MCF 10A (cell line): ENCODE results near the gene IQCK. TPM values are rescaled to one million over a fixed set of nuclear protein-coding genes. Genes with fewer than 3 reads are reported as not detected.
"Not testable (repeated sequence)": the region's sequence is repeated elsewhere in the genome, so short reads cannot be mapped to it uniquely, and the experiment has no call there.

Experiments
- BruUV-seq: library from RNA; stranded (reverse); fragments of 400-500 nt; replicated peaks from 2 replicates; lab custom pipeline; 2021; lab: Mats Ljungman, UMichigan
- CTCF ChIA-PET: fragments of 300-600 bp; sonication (Branson Sonifier 250); formaldehyde crosslinking; extraction: SDS; loops from one replicate; lab custom pipeline; 2021; ENCODE audit warnings: antibody characterized with exemption, inconsistent platforms; lab: Yijun Ruan, JAX
- POLR2A ChIA-PET: fragments of 300-600, 350-650 bp; sonication (Branson Sonifier 250); formaldehyde crosslinking; extraction: SDS; loops from one replicate; lab custom pipeline; 2020; ENCODE audit warnings: antibody characterized with exemption, inconsistent platforms; lab: Yijun Ruan, JAX
- DNase-seq: peaks from one replicate; pipeline ENCODE4 v3.0.0-alpha.2; 2018; ENCODE audit not compliant: unreplicated experiment
- H3K27ac Mint-ChIP-seq: one replicate; pipeline ENCODE4 v1.8.0; 2022; ENCODE audit warnings: mild to moderate bottlenecking, low read depth, mixed read lengths; ENCODE audit not compliant: unreplicated experiment
- H3K27me3 Mint-ChIP-seq: one replicate; pipeline ENCODE4 v1.8.0; 2022; ENCODE audit warnings: mixed read lengths; ENCODE audit not compliant: insufficient read depth, unreplicated experiment
- H3K36me3 Mint-ChIP-seq: one replicate; pipeline ENCODE4 v1.8.0; 2022; ENCODE audit warnings: mild to moderate bottlenecking, moderate library complexity, mixed read lengths; ENCODE audit not compliant: insufficient read depth, unreplicated experiment
- H3K4me1 Mint-ChIP-seq: one replicate; pipeline ENCODE4 v1.8.0; 2022; ENCODE audit warnings: mixed read lengths; ENCODE audit not compliant: insufficient read depth, unreplicated experiment
- H3K4me3 Mint-ChIP-seq: one replicate; pipeline ENCODE4 v1.8.0; 2022; ENCODE audit warnings: mild to moderate bottlenecking, moderate library complexity, mixed read lengths; ENCODE audit not compliant: unreplicated experiment
- H3K9me3 Mint-ChIP-seq: one replicate; pipeline ENCODE4 v1.8.0; 2022; ENCODE audit warnings: mixed read lengths; ENCODE audit not compliant: unreplicated experiment
- intact Hi-C: fragments of 100-400 bp; cut with micrococcal nuclease; formaldehyde crosslinking; loops from 2 replicates; pipeline ENCODE4 v1.14.1; 2022
- total RNA-seq: library from RNA; stranded (reverse); gene quantifications from 2 replicates; pipeline ENCODE4 v1.2.3, GENCODE V29; 2022
- TF ChIP-seq, protein P1 (sequence below): fragments of 200-600 bp; IDR thresholded peaks from one replicate; pipeline ENCODE4 v1.8.0; 2022; ENCODE audit warnings: antibody characterized with exemption, mild to moderate bottlenecking; ENCODE audit not compliant: unreplicated experiment

The IQCK gene
- total RNA-seq, 1 experiment from 2014 or later = 5.9 TPM

- BruUV-seq = no TSS peak
- ChIA-PET CTCF (interaction anchor here (0.5 to 1.1 kb wide), 3 partner anchors 12 to 116 kb away, joined by 3 to 5 read pairs (median 5); no protein-coding TSS in a partner anchor), POLR2A (no interaction called here)
- intact Hi-C loops = no loop called here
- no peak for DNase-seq
- no peaks in the 10 kb centered on the region for H3K9me3 Mint-ChIP-seq
- H3K4me1 Mint-ChIP-seq = peaks cover 8% of the 10 kb centered on the region
- TF ChIP-seq, protein P1, sequence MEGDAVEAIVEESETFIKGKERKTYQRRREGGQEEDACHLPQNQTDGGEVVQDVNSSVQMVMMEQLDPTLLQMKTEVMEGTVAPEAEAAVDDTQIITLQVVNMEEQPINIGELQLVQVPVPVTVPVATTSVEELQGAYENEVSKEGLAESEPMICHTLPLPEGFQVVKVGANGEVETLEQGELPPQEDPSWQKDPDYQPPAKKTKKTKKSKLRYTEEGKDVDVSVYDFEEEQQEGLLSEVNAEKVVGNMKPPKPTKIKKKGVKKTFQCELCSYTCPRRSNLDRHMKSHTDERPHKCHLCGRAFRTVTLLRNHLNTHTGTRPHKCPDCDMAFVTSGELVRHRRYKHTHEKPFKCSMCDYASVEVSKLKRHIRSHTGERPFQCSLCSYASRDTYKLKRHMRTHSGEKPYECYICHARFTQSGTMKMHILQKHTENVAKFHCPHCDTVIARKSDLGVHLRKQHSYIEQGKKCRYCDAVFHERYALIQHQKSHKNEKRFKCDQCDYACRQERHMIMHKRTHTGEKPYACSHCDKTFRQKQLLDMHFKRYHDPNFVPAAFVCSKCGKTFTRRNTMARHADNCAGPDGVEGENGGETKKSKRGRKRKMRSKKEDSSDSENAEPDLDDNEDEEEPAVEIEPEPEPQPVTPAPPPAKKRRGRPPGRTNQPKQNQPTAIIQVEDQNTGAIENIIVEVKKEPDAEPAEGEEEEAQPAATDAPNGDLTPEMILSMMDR = no peak
- H3K4me3 Mint-ChIP-seq = no peak overlapping the region
- H3K27ac Mint-ChIP-seq = no peak overlapping the region
- H3K36me3 Mint-ChIP-seq = peaks cover 41% of the 10 kb centered on the region
- no peaks in the 10 kb centered on the region for H3K27me3 Mint-ChIP-seq
Observed at GRCh38 chr16:19677402-19677801, 40.7 kb upstream of the IQCK start.

DNA sequence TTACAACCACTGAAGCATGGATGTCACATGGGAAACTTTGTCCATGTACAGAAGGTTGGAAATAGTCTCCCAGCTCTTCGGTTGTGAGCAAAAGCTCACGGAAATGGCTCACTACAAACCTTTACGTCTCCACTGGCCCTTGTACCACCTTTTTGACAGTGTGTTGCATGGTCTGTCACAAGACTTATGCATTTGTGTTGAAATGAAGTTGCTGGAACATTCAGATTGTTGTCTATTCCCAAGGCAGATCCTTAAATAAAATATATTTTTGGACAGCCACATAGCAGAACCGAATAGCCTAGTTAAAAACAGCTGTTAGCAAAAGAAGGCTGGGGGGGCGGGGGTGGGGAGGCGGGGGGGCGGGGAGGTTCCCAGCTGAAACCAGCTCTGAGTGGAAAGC lies 39.3 kb upstream of the IQCK start:
- Mint-ChIP-seq H3K4me1 (peaks cover 8% of the 10 kb centered on the region), H3K4me3 (no peak overlapping the region), H3K36me3 (peaks cover 27% of the 10 kb centered on the region), H3K27ac (no peak overlapping the region), H3K9me3 (no peaks in the 10 kb centered on the region), H3K27me3 (no peaks in the 10 kb centered on the region)
- ChIA-PET POLR2A (no interaction called here), CTCF (interaction anchor here (0.9 to 1.7 kb wide), 3 partner anchors 198 to 706 kb away, joined by 3 to 5 read pairs (median 4); no protein-coding TSS in a partner anchor)
- BruUV-seq = no TSS peak
- no peak for DNase-seq
- TF ChIP-seq, protein P1 = no peak
- intact Hi-C loops = no loop called here

DNA sequence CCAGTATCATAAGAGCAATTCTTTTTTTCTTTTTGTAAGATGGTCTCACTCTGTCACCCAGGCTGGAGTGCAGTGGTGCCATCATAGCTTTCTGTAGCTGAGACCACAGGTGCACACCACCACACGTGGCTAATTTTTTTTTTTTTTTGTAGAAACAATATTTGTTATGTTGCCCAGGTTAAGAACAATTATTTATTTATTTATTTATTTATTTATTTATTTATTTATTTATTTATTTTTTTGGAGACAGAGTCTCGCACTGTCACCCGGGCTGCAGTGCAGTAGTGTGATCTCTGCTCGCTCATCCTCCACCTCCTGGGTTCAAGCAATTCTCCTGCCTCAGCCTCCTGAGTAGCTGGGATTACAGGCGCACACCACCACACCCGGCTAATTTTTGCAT lies 38.8 kb upstream of the IQCK start:
- CTCF ChIA-PET = interaction anchor here (0.9 to 1.7 kb wide), 3 partner anchors 197 to 706 kb away, joined by 3 to 5 read pairs (median 4); no protein-coding TSS in a partner anchor
- POLR2A ChIA-PET, H3K4me1 Mint-ChIP-seq, H3K27ac Mint-ChIP-seq, BruUV-seq, DNase-seq, intact Hi-C loops, H3K27me3 Mint-ChIP-seq, H3K9me3 Mint-ChIP-seq, H3K4me3 Mint-ChIP-seq: not testable (repeated sequence)
- H3K36me3 Mint-ChIP-seq = peaks cover 23% of the 10 kb centered on the region

GRCh38 chr16:19680881-19681340 lies 37.2 kb upstream of the IQCK start:
- H3K4me1 Mint-ChIP-seq = peaks cover 8% of the 10 kb centered on the region
- CTCF ChIA-PET = interaction anchor here (0.6 to 1.4 kb wide), 6 partner anchors 9 to 698 kb away, joined by 3 to 5 read pairs (median 4); no protein-coding TSS in a partner anchor
- intact Hi-C loops = no loop called here
- no TSS peak for BruUV-seq
- POLR2A ChIA-PET = interaction anchor here (0.8 kb wide), 1 partner anchor 16 kb away, joined by 3 read pairs; no protein-coding TSS in a partner anchor
- peak; percentile 22 for DNase-seq
- no peak overlapping the region for H3K4me3 Mint-ChIP-seq
- peaks cover 11% of the 10 kb centered on the region for H3K36me3 Mint-ChIP-seq
- no peaks in the 10 kb centered on the region for H3K27me3 Mint-ChIP-seq
- TF ChIP-seq, protein P1 = no peak
- H3K9me3 Mint-ChIP-seq = no peaks in the 10 kb centered on the region
- no peak overlapping the region for H3K27ac Mint-ChIP-seq
